SU-DHL-6 (cell line): ENCODE data around the gene PYGB.

Experiments
- CTCF ChIP-seq: fragments of 200-600 bp; sonication (generic); IDR thresholded peaks from one replicate; pipeline ENCODE4 v1.5.1; 2017; ENCODE audit warnings: antibody characterized with exemption, mild to moderate bottlenecking, low read length, moderate library complexity; ENCODE audit not compliant: insufficient read depth, poor library complexity, severe bottlenecking
- EZH2phosphoT487 ChIP-seq: fragments of 200-600 bp; sonication (generic), shearing (Covaris generic); conservative IDR thresholded peaks from 2 replicates; pipeline ENCODE4 v1.6.1; 2018; ENCODE audit warnings: mild to moderate bottlenecking, antibody characterized with exemption, low read length, moderate library complexity, mixed read lengths

DNA sequence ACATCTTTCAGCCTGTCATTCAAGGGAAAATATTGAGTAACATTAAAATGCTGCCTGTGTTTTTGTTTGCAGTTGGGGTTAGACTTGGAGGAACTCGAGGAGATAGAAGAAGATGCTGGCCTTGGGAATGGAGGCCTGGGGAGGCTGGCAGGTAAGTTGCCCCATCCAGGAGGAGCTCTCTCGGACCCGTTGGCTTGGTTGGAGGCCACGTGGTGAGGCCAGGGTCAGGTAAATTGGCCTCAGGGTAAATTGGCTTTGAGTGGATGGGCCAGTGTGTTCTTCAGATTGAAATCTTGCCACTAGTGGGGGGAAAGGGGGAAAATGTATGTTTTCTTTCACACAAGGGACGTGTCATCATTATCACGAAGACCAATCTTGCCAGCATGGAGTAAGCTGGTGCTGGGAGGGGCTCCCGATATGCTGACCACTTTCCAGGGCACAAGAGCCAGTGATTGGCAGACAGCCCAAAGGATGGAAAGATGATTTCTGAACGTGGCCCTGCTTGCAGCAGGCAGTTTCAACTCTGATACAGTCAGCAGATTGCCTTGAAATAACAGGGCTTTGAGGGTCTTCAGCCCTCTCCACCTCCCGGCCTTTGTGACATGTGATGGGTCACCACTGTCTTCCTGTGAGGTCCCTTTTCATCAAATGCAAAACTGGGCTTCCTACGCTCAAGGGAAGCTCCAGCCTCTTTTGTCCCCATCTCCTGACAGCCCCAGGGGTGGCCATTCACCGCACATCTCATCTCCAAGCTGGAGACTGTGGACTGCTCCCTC is 21.4 kb downstream of the PYGB start:
- TF ChIP-seq CTCF, result no peak
- TF ChIP-seq EZH2phosphoT487, result no peak
